Body of pancreas (tissue), 4 donors: ENCODE measurements around the gene FBLN2. TPM values are rescaled to one million over a fixed set of nuclear protein-coding genes. Genes with fewer than 3 reads are reported as not detected.

ENCODE experiments used
- ATAC-seq: fragments of 150-250 bp; one replicate; pipeline ENCODE4 v1.9.1; 2016
- DNase-seq, 4 donors: peaks; one replicate each; pipeline ENCODE4 v3.0.0-alpha.2; 2019
- H3K27ac ChIP-seq, 4 donors: fragments of 200-600 bp; sonication (generic); 1 replicate in 3 of 4; 2 replicates in 1 of 4; pipeline versions ENCODE4 v1.5.1 to v1.6.1; 2016 to 2019; ENCODE audit warnings: mild to moderate bottlenecking in 1 of 4, mixed read lengths in 1 of 4, moderate library complexity in 1 of 4
- H3K27me3 ChIP-seq, 2 donors: fragments of 200-600 bp; sonication (generic); one replicate each; pipeline ENCODE4 v1.6.0; 2016; ENCODE audit warnings: mild to moderate bottlenecking in 1 of 2
- H3K36me3 ChIP-seq, 2 donors: fragments of 200-600 bp; sonication (generic); replicated peaks in 1 of 2; 2 replicates each; pipeline ENCODE4 v1.5.1; 2016; ENCODE audit warnings: low read depth in 2 of 2; ENCODE audit not compliant: insufficient read depth in 1 of 2
- H3K4me1 ChIP-seq: fragments of 200-600 bp; sonication (generic); one replicate; pipeline ENCODE4 v1.6.0; 2016
- H3K4me3 ChIP-seq, 2 donors: fragments of 200-600 bp; sonication (generic); 1 replicate in 1 of 2; 2 replicates in 1 of 2; pipeline ENCODE4 v1.5.1; 2016 to 2019
- H3K9me3 ChIP-seq, 3 donors: fragments of 200-600 bp; sonication (generic); 1 replicate in 2 of 3; 2 replicates in 1 of 3; pipeline ENCODE4 v1.5.1; 2016
- POLR2A ChIP-seq, 3 donors: fragments of 450-650 bp; IDR thresholded peaks; one replicate each; pipeline ENCODE4 v1.6.1; 2016; ENCODE audit warnings: antibody characterized with exemption in 3 of 3, mild to moderate bottlenecking in 2 of 3
- WGBS, 2 donors: methylation state at CpG; one replicate each; pipeline ENCODE4 v1.1.5; 2017; 5-methylcytosine and 5-hydroxymethylcytosine counted together
- intact Hi-C: fragments of 100-400 bp; cut with DNase I; formaldehyde crosslinking; loops from one replicate; pipeline ENCODE4 v1.15.1; 2023
- total RNA-seq, 2 donors: library from RNA; depleted of rRNA; stranded (reverse); fragments of >200 nt; gene quantifications; one replicate each; pipeline ENCODE4 v1.1.0, GENCODE V29; 2016
- TF ChIP-seq, protein P1 (sequence below), 7 experiments: fragments of 450-650 bp in 4 of 7; fragments of 200-600 bp in 3 of 7; sonication (generic) in 3 of 7; IDR thresholded peaks; one replicate each; pipeline ENCODE4 v1.5.1; 2016 to 2019; ENCODE audit warnings: antibody characterized with exemption in 7 of 7

Gene FBLN2
- total RNA-seq, 2 donors from 2014 or later: 18.9 to 54.7 TPM

DNA sequence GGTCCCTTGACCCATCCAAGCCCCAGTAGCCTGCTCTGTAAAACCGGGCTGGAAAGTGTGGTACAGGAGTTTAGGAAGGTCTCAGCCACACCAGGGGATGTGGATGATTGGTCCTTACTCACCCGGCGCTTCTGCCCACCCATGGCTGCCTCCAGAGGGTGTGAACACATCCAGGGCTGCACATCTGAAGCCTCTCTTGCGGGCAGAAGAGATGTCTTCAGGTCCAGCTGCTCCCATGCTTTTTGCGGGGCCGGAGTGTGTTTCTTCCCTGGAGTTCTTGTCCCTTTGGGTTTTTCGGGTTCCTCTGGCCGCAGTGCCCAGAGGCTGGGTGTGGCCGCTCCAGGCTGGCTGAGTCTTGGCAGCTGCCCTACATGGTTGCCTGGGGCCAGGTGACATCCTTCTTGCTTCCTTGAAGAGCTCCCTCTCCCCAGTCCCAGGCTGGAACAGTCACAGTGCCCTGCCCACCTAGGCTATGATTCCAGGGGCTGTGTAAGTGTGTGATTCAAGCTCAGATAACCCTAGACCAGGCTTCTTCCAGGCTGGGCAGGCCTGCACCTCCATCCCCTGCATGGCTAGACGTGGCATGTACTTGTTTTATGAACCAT, 34.9 kb upstream of the FBLN2 start:
- Histone ChIP-seq H3K4me3 (no peak overlapping the region), H3K36me3 (no peaks in the 10 kb centered on the region), H3K27me3 (no peaks in the 10 kb centered on the region), H3K27ac (no peak overlapping the region), H3K9me3 (no peaks in the 10 kb centered on the region), H3K4me1 (no peaks in the 10 kb centered on the region)
- TF ChIP-seq POLR2A (IDR thresholded peaks at IDR 0.05): no peak
- TF ChIP-seq, protein P1, sequence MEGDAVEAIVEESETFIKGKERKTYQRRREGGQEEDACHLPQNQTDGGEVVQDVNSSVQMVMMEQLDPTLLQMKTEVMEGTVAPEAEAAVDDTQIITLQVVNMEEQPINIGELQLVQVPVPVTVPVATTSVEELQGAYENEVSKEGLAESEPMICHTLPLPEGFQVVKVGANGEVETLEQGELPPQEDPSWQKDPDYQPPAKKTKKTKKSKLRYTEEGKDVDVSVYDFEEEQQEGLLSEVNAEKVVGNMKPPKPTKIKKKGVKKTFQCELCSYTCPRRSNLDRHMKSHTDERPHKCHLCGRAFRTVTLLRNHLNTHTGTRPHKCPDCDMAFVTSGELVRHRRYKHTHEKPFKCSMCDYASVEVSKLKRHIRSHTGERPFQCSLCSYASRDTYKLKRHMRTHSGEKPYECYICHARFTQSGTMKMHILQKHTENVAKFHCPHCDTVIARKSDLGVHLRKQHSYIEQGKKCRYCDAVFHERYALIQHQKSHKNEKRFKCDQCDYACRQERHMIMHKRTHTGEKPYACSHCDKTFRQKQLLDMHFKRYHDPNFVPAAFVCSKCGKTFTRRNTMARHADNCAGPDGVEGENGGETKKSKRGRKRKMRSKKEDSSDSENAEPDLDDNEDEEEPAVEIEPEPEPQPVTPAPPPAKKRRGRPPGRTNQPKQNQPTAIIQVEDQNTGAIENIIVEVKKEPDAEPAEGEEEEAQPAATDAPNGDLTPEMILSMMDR (IDR thresholded peaks at IDR 0.05): no peak
- DNase-seq (no peak), ATAC-seq (no peak)
- intact Hi-C loops: no loop called here
- WGBS, 2 donors: 71 to 83% methylated on average over 8 to 10 of the region's 10 CpGs

DNA sequence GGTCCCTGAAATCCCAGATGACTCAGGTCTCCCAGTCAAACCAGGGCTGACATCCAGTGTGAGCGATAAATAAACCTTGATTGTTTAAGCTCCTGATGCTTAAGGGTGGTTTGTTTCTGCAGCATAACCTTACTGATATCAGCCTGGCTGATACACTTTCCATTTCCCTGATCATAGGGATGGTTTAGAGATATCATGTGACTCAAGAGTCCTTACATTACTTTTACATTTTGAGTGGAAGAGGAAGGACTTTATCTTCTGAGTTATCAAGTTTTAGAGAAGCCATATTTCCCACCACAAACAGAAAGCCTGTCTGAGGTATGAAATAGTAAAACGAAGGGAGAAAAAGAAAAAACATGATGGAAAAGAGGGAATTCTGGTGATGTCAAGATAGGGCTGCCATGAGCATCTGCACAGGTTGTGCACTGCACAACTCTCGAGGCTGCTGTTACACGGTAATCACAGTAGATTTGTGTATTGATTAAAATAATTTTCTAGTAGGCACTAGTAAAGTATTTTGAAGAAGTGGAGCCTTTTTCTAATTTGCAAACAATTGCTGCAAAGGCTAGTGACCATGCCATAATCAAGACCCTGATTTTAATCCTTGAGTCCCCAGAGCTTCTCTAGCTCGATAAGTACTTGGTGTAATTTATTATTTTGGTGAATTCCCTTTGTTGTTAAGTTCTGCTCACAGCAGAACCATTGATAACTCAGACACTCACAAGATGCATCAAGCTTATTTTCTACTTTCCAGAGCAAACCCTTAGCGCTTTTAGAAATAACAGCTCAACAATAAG, 34.1 kb upstream of the FBLN2 start:
- WGBS, 2 donors: 74 to 82% methylated on average over 6 of the region's 6 CpGs

DNA sequence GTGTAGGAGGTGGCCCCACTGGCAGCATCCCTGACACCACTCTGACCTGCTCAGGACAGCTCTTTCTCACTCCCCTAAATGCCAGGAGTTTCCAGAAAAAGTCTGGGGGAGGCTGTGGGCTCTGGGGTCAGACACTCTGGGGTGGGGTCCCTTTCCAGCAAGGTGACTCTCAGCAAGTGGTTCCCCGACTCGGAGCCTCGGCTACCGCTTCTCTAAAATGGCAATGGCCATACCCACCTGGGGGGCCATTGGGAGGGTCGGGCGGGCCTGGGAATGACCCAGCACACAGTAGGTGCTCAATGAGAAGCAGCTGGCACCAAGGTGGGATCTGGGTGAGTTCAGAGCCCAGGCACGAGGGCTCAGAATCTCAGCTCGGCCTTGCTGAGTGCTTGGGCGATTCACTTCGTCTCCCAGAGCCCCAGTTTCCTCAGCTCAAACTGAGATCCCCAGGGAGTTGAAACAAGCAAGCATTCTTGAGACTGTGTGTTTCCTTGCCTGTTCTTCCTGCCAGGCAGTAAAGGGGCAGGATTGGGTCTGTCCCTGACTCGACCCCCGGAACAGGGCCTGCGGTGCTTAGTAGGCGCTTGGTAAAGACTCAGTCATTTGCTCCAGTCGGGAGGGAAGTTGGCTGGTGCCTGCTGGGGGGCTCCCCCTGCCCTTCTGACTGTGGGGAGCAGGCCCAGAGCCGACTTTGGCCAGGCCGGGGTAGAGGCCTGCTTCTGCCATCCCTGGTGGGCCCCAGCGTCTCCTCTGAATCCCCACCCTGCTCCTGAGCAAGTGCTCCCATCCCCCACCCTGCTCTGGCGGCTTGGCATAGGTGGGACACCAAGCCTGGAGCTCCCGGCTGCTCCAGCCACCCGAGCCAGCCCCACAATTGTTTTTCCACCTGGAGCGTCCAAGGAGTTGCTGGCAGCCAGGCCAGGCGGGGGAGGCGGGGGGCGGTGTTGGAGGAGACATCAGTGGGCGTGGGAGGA, 32.9 kb upstream of the FBLN2 start:
- Histone ChIP-seq H3K36me3 (no peaks in the 10 kb centered on the region), H3K4me3 (no peak overlapping the region), H3K4me1 (no peaks in the 10 kb centered on the region), H3K27ac (no peak overlapping the region), H3K9me3 (no peaks in the 10 kb centered on the region), H3K27me3 (no peaks in the 10 kb centered on the region)
- no peak for TF ChIP-seq POLR2A (IDR thresholded peaks at IDR 0.05)
- TF ChIP-seq, protein P1 (IDR thresholded peaks at IDR 0.05): no peak
- 74 to 77% methylated on average over 12 to 24 of the region's 26 CpGs for whole genome bisulfite sequencing, 2 donors
- DNase-seq (no peak), ATAC-seq (no peak)
- intact Hi-C loops: no loop called here

More for the DNA sequence above, 34.1 kb upstream of the FBLN2 start:
- Histone ChIP-seq H3K36me3 (no peaks in the 10 kb centered on the region), H3K27me3 (no peaks in the 10 kb centered on the region), H3K4me3 (no peak overlapping the region), H3K9me3 (no peaks in the 10 kb centered on the region), H3K4me1 (no peaks in the 10 kb centered on the region), H3K27ac (no peak overlapping the region)
- DNase-seq (no peak), ATAC-seq (no peak)
- intact Hi-C loops: no loop called here
- no peak for TF ChIP-seq POLR2A (IDR thresholded peaks at IDR 0.05)
- TF ChIP-seq, protein P1 (IDR thresholded peaks at IDR 0.05): no peak

DNA sequence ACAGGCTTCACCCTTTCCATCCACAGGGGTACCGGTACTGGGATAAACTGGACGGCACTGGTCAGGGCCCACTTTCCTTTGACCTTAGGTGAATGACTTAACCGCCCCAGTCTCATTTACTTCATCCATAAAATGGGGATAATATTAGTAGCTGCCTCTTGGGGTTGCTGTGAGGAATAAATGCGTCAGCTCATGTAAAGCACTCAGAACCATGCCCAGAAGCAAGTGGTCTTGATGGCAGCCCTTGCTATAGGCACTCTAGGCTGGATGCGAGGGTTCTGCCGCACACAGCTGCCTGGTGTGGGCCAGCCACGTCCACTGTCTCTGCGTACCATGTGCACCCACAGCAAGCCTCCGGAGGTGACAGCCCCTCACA, 32.2 kb upstream of the FBLN2 start:
- TF ChIP-seq POLR2A (IDR thresholded peaks at IDR 0.05): no peak
- TF ChIP-seq, protein P1 (IDR thresholded peaks at IDR 0.05): no peak
- H3K4me3 ChIP-seq: no peak overlapping the region
- H3K27ac ChIP-seq: no peak overlapping the region
- no peaks in the 10 kb centered on the region for H3K36me3 ChIP-seq
- ATAC-seq (no peak), DNase-seq (no peak)
- 85 to 92% methylated on average over 9 of the region's 9 CpGs for WGBS, 2 donors
- H3K27me3 ChIP-seq: no peaks in the 10 kb centered on the region
- H3K9me3 ChIP-seq: no peaks in the 10 kb centered on the region
- H3K4me1 ChIP-seq: no peaks in the 10 kb centered on the region
- intact Hi-C loops: no loop called here
